Loucy (cell line): Measurements from ENCODE around the gene NCOR1.

ENCODE experiments used
- H2AFZ ChIP-seq: fragments of 200-600 bp; sonication (generic); 2 replicates; pipeline ENCODE4 v1.6.0; 2016; ENCODE audit warnings: antibody characterized with exemption, mild to moderate bottlenecking, low read length, moderate library complexity
- H3F3A ChIP-seq: fragments of 200-600 bp; 2 replicates; pipeline ENCODE4 v1.6.0; 2016; ENCODE audit warnings: antibody characterized with exemption, low read depth, mild to moderate bottlenecking
- H3K27me3 ChIP-seq: fragments of 200-600 bp; sonication (generic); 2 replicates; pipeline ENCODE4 v1.6.1; 2014; ENCODE audit warnings: low read length, mild to moderate bottlenecking; ENCODE audit not compliant: insufficient read depth, poor library complexity, severe bottlenecking
- H3K36me3 ChIP-seq: fragments of 200-600 bp; sonication (generic); 2 replicates; pipeline ENCODE4 v1.6.1; 2016; ENCODE audit warnings: low read length; ENCODE audit not compliant: insufficient read depth
- H3K4me1 ChIP-seq: fragments of 200-600 bp; sonication (generic); 2 replicates; pipeline ENCODE4 v1.5.1; 2014; ENCODE audit warnings: low read length, mild to moderate bottlenecking; ENCODE audit not compliant: insufficient read depth, poor library complexity, severe bottlenecking
- H3K4me2 ChIP-seq: fragments of 200-600 bp; sonication (generic); 2 replicates; pipeline ENCODE4 v1.6.0; 2014; ENCODE audit warnings: antibody characterized with exemption, low read length, low read depth, mild to moderate bottlenecking; ENCODE audit not compliant: poor library complexity, severe bottlenecking
- H3K4me3 ChIP-seq: fragments of 200-600 bp; sonication (generic); 2 replicates; pipeline ENCODE4 v1.5.1; 2014; ENCODE audit warnings: low read length, mild to moderate bottlenecking, mixed read lengths; ENCODE audit not compliant: poor library complexity, severe bottlenecking
- H3K79me2 ChIP-seq: fragments of 200-600 bp; sonication (generic); 2 replicates; pipeline ENCODE4 v1.6.1; 2014; ENCODE audit warnings: low read length; ENCODE audit not compliant: insufficient read depth
- H3K9ac ChIP-seq: fragments of 200-600 bp; sonication (generic); 2 replicates; pipeline ENCODE4 v1.6.0; 2014; ENCODE audit warnings: mild to moderate bottlenecking, low read depth, low read length, moderate library complexity; ENCODE audit not compliant: poor library complexity, severe bottlenecking
- H3K9me2 ChIP-seq: fragments of 200-600 bp; sonication (generic); replicated peaks from 2 replicates; pipeline ENCODE4 v1.6.1; 2016; ENCODE audit warnings: low read depth, low read length, mixed read lengths
- H3K9me3 ChIP-seq: fragments of 200-600 bp; sonication (generic); 2 replicates; pipeline ENCODE4 v1.6.1; 2014; ENCODE audit warnings: mild to moderate bottlenecking, antibody characterized with exemption, low read length, low read depth; ENCODE audit not compliant: insufficient read depth
- H4K20me1 ChIP-seq: fragments of 200-600 bp; sonication (generic); 2 replicates; pipeline ENCODE4 v1.6.0; 2014; ENCODE audit warnings: antibody characterized with exemption, low read length, mild to moderate bottlenecking; ENCODE audit not compliant: insufficient read depth, poor library complexity, severe bottlenecking
- EZH2phosphoT487 ChIP-seq: fragments of 200-600 bp; IDR thresholded peaks from 2 replicates; pipeline ENCODE4 v1.6.1; 2018; ENCODE audit warnings: antibody characterized with exemption, mild to moderate bottlenecking, moderate library complexity, borderline replicate concordance
- TF ChIP-seq, protein P1 (sequence below): fragments of 200-600 bp; sonication (generic); conservative IDR thresholded peaks from 2 replicates; pipeline ENCODE4 v1.5.1; 2014; ENCODE audit warnings: mild to moderate bottlenecking, antibody characterized with exemption, low read length

Gene NCOR1

DNA sequence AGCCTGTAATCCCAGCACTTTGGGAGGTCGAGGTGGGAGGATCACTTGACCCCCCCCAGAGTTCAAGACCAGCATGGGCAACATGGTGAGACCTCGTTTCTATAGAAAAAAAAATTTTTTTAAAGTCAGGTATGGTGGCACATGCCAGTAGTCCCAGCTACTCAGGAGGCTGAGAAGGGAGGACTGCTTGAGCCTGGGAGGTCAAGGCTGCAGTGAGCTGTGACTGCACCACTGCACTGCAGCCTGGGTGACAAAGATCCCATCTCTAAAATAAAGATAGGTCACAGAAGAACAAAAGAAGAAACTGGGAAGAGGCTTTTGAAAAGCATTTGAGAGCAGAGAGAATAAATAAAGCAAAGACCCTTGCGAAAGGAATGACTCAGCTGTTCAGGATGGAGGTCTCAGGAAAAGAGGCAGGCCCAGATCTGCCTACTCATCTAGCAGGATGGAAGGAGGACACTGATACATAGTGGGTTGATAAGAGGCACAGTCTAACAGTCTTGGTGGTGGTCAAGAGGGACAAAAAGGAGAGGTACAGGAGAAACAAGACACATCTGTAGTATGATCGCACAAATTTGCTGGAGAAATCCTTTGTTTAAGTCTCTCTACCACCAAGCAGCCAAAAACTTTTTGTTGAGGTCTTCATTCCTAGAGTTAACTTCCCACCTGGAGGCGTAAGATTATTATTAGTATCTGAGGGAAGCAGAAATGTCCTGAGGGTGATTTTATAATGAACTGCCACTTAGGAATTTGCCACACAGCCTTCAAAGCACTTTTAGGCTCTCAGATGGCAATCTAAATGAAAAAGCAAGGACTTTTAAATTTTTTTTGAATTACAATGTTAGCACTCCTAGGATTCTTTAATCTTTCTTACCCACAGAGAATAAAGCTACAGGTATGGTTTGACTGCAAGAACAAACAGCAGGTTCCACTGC, 233.4 kb downstream of the NCOR1 start:
- TF ChIP-seq EZH2phosphoT487, result no peak
- TF ChIP-seq, protein P1, sequence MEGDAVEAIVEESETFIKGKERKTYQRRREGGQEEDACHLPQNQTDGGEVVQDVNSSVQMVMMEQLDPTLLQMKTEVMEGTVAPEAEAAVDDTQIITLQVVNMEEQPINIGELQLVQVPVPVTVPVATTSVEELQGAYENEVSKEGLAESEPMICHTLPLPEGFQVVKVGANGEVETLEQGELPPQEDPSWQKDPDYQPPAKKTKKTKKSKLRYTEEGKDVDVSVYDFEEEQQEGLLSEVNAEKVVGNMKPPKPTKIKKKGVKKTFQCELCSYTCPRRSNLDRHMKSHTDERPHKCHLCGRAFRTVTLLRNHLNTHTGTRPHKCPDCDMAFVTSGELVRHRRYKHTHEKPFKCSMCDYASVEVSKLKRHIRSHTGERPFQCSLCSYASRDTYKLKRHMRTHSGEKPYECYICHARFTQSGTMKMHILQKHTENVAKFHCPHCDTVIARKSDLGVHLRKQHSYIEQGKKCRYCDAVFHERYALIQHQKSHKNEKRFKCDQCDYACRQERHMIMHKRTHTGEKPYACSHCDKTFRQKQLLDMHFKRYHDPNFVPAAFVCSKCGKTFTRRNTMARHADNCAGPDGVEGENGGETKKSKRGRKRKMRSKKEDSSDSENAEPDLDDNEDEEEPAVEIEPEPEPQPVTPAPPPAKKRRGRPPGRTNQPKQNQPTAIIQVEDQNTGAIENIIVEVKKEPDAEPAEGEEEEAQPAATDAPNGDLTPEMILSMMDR, result no peak
- Histone ChIP-seq H2AFZ (no peak overlapping the region), H3K79me2 (no peaks in the 10 kb centered on the region), H3K9ac (no peak overlapping the region), H3K36me3 (no peaks in the 10 kb centered on the region), H4K20me1 (no peaks in the 10 kb centered on the region), H3K4me3 (no peak overlapping the region), H3K27me3 (no peaks in the 10 kb centered on the region), H3F3A (no peaks in the 10 kb centered on the region), H3K4me1 (peaks cover 12% of the 10 kb centered on the region), H3K9me3 (no peaks in the 10 kb centered on the region), H3K4me2 (no peak overlapping the region), H3K9me2 (no peaks in the 10 kb centered on the region)

- no peak overlapping the region for H3K4me2 ChIP-seq
- H3K9ac ChIP-seq, result no peak overlapping the region
- no peaks in the 10 kb centered on the region for H3F3A ChIP-seq
- H3K79me2 ChIP-seq, result no peaks in the 10 kb centered on the region
- H3K4me3 ChIP-seq, result no peak overlapping the region
- H3K9me2 ChIP-seq, result no peaks in the 10 kb centered on the region
- no peaks in the 10 kb centered on the region for H3K27me3 ChIP-seq
- no peaks in the 10 kb centered on the region for H4K20me1 ChIP-seq
- H2AFZ ChIP-seq, result no peak overlapping the region
- no peaks in the 10 kb centered on the region for H3K36me3 ChIP-seq
- H3K4me1 ChIP-seq, result peaks cover 12% of the 10 kb centered on the region
- no peaks in the 10 kb centered on the region for H3K9me3 ChIP-seq
- TF ChIP-seq, protein P1, result no peak
- no peak for TF ChIP-seq EZH2phosphoT487
These were observed 234.1 kb downstream of the NCOR1 start for GRCh38 chr17:15981208-15981607.
